DOHH2 (cell line): ENCODE measurements around the gene MAST3.

Experiments used
- H3F3A ChIP-seq: fragments of 200-600 bp; sonication (generic), shearing (Covaris generic); 2 replicates; pipeline ENCODE4 v1.6.0; 2016; ENCODE audit warnings: antibody characterized with exemption, mild to moderate bottlenecking; ENCODE audit not compliant: control insufficient read depth, insufficient read depth
- H3K27ac ChIP-seq: fragments of 200-600 bp; sonication (generic); 2 replicates; pipeline ENCODE4 v1.5.1; 2014; ENCODE audit warnings: low read depth, mild to moderate bottlenecking, low read length, moderate library complexity
- H3K27me3 ChIP-seq: fragments of 200-600 bp; sonication (generic); 2 replicates; pipeline ENCODE4 v1.6.1; 2014; ENCODE audit warnings: mild to moderate bottlenecking, low read length, mixed read lengths; ENCODE audit not compliant: control insufficient read depth
- H3K36me3 ChIP-seq: fragments of 200-600 bp; sonication (generic); 2 replicates; pipeline ENCODE4 v1.6.1; 2014; ENCODE audit warnings: mild to moderate bottlenecking, low read length, moderate library complexity, mixed read lengths; ENCODE audit not compliant: control insufficient read depth
- H3K4me1 ChIP-seq: fragments of 200-600 bp; sonication (generic); 2 replicates; pipeline ENCODE4 v1.6.1; 2014; ENCODE audit warnings: mild to moderate bottlenecking, low read length, mixed read lengths; ENCODE audit not compliant: control insufficient read depth
- H3K4me2 ChIP-seq: fragments of 200-600 bp; sonication (generic); 2 replicates; pipeline ENCODE4 v1.6.0; 2014; ENCODE audit warnings: mild to moderate bottlenecking, low read length, moderate library complexity
- H3K4me3 ChIP-seq: fragments of 200-600 bp; sonication (generic); 2 replicates; pipeline ENCODE4 v1.5.1; 2014; ENCODE audit warnings: mild to moderate bottlenecking, low read length, mixed read lengths
- H3K79me2 ChIP-seq: fragments of 200-600 bp; sonication (generic); 2 replicates; pipeline ENCODE4 v1.6.1; 2014; ENCODE audit warnings: mild to moderate bottlenecking, low read length, mixed read lengths; ENCODE audit not compliant: control insufficient read depth
- H3K9me2 ChIP-seq: fragments of 200-600 bp; sonication (generic); replicated peaks from 2 replicates; pipeline ENCODE4 v1.6.1; 2014; ENCODE audit warnings: mild to moderate bottlenecking, low read length, mixed read lengths; ENCODE audit not compliant: control insufficient read depth
- H3K9me3 ChIP-seq: fragments of 200-600 bp; sonication (generic); 2 replicates; pipeline ENCODE4 v1.6.1; 2014; ENCODE audit warnings: antibody characterized with exemption, low read length, mixed read lengths; ENCODE audit not compliant: control insufficient read depth, insufficient read depth
- H4K20me1 ChIP-seq: fragments of 200-600 bp; sonication (generic); 2 replicates; pipeline ENCODE4 v1.6.0; 2014; ENCODE audit warnings: low read depth, mild to moderate bottlenecking, antibody characterized with exemption, low read length, moderate library complexity; ENCODE audit not compliant: control insufficient read depth, insufficient read depth
- CTCF ChIP-seq: fragments of 200-600 bp; sonication (generic); IDR thresholded peaks from one replicate; pipeline ENCODE4 v1.5.1; 2014; ENCODE audit warnings: antibody characterized with exemption, mild to moderate bottlenecking, low read depth, low read length; ENCODE audit not compliant: poor library complexity, severe bottlenecking
- EZH2phosphoT487 ChIP-seq: fragments of 200-600 bp; sonication (generic); IDR thresholded peaks from 2 replicates; pipeline ENCODE4 v1.6.1; 2017; ENCODE audit warnings: borderline replicate concordance, mild to moderate bottlenecking, antibody characterized with exemption, low read length, moderate library complexity, mixed read lengths

MAST3 gene

GRCh38 chr19:18128044-18128443 is 30.5 kb downstream of the MAST3 start:
- H3K36me3 ChIP-seq: peaks cover 42% of the 10 kb centered on the region
- H3K79me2 ChIP-seq: no peaks in the 10 kb centered on the region
- H3K27me3 ChIP-seq: no peaks in the 10 kb centered on the region
- H3K4me3 ChIP-seq: no peak overlapping the region
- no peak overlapping the region for H3K4me2 ChIP-seq
- H4K20me1 ChIP-seq: no peaks in the 10 kb centered on the region
- TF ChIP-seq CTCF (no peak), EZH2phosphoT487 (no peak)
- no peaks in the 10 kb centered on the region for H3F3A ChIP-seq
- H3K9me2 ChIP-seq: no peaks in the 10 kb centered on the region
- H3K9me3 ChIP-seq: no peaks in the 10 kb centered on the region
- H3K27ac ChIP-seq: no peak overlapping the region
- H3K4me1 ChIP-seq: 0 out of 2 replicates have a peak, but pooled peaks cover 3% of the 10 kb centered on the region

DNA sequence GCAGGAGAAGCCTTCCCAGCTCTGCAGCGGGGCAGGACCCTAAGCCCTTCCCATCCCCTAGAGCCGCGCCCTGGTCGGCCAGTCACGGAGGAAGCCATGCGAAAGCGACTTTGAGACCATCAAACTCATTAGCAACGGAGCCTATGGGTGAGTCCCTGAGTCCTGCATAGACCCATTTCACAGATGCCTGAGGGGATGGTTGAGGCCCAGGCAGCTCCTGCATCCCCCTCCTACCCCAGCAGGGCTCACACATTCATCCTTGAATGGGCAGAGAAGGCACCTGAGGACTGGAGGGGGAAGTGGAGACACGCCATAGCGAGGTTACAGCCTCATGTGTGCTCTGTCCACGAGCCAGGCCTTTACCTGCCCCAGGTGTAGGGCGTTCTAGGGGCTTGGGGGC is 31.2 kb downstream of the MAST3 start:
- no peaks in the 10 kb centered on the region for H3K9me3 ChIP-seq
- no peaks in the 10 kb centered on the region for H3K79me2 ChIP-seq
- H3K4me2 ChIP-seq: no peak overlapping the region
- H4K20me1 ChIP-seq: no peaks in the 10 kb centered on the region
- no peaks in the 10 kb centered on the region for H3K27me3 ChIP-seq
- peaks cover 36% of the 10 kb centered on the region for H3K36me3 ChIP-seq
- H3K4me3 ChIP-seq: no peak overlapping the region
- 0 out of 2 replicates have a peak, but pooled peaks cover 3% of the 10 kb centered on the region for H3K4me1 ChIP-seq
- no peaks in the 10 kb centered on the region for H3F3A ChIP-seq
- no peaks in the 10 kb centered on the region for H3K9me2 ChIP-seq
- no peak overlapping the region for H3K27ac ChIP-seq
- TF ChIP-seq EZH2phosphoT487: no peak
- TF ChIP-seq CTCF: no peak

DNA sequence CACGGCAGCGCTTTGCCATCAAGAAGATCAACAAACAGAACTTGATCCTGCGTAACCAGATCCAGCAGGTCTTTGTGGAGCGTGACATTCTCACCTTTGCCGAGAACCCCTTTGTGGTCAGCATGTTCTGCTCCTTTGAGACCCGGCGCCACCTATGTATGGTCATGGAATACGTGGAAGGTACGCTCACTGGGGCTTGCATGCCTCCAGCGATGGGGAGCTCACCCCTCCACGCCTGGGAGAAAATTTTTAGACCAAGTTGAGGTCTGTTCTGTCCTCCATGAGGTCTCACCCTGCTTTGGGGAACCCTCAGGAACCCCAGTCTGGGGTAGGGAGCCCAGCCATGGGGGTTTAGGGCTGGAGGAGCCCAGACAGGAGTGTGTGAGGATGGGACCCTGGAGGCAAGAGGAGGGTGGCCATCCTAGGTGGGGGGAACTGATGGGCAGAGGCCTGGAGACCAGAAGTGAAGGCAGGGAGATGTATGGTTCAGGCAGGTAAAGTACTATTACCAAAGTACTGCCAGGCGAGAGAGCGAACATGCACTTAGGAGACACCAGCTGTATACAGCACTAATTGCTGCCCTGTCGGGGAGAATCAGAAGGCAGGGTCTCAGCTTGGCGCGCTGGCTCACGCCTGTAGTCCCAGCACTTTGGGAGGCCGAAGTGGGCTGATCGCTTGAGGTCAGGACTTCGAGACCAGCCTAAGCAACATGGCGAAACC is 33.1 kb downstream of the MAST3 start:
- Histone ChIP-seq H3K27ac (no peak overlapping the region), H3K9me3 (no peaks in the 10 kb centered on the region), H3F3A (no peaks in the 10 kb centered on the region), H3K79me2 (no peaks in the 10 kb centered on the region), H3K4me1 (0 out of 2 replicates have a peak, but pooled peaks cover 2% of the 10 kb centered on the region), H3K9me2 (no peaks in the 10 kb centered on the region), H4K20me1 (no peaks in the 10 kb centered on the region), H3K4me2 (no peak overlapping the region), H3K36me3 (peaks cover 38% of the 10 kb centered on the region), H3K4me3 (no peak overlapping the region), H3K27me3 (no peaks in the 10 kb centered on the region)
- no peak for TF ChIP-seq EZH2phosphoT487
- no peak for TF ChIP-seq CTCF
